Hepatocyte (in vitro differentiated cells): ENCODE results near the gene ZNF787.

Experiments
- CTCF ChIP-seq: fragments of 200-600 bp; sonication (generic); IDR thresholded peaks from 2 replicates; pipeline ENCODE4 v1.5.1; 2016; ENCODE audit warnings: antibody characterized with exemption, mild to moderate bottlenecking; ENCODE audit not compliant: poor library complexity
- EZH2 ChIP-seq: fragments of 200-600 bp; sonication (generic); IDR thresholded peaks from 2 replicates; pipeline ENCODE4 v1.6.1; 2016; ENCODE audit warnings: antibody characterized with exemption, mild to moderate bottlenecking, borderline replicate concordance

GRCh38 chr19:56084835-56085536 lies 36.1 kb downstream of the ZNF787 start:
- TF ChIP-seq CTCF = no peak
- TF ChIP-seq EZH2 = no peak
